NB4 (cell line): Measurements from ENCODE around the gene CERS1.

ENCODE experiments used
- MYC ChIP-seq: IDR thresholded peaks from 2 replicates; pipeline ENCODE4 v1.6.1; 2011; ENCODE audit warnings: low read depth, low read length
- POLR2A ChIP-seq: IDR thresholded peaks from 2 replicates; pipeline ENCODE4 v1.6.1; 2011; ENCODE audit warnings: mild to moderate bottlenecking; ENCODE audit not compliant: insufficient read length; ENCODE audit errors: extremely low read depth
- TF ChIP-seq, protein P1 (sequence below): IDR thresholded peaks from 2 replicates; pipeline ENCODE4 v1.6.1; 2011; ENCODE audit warnings: low read depth, low read length
- TF ChIP-seq, protein P2 (sequence below): IDR thresholded peaks from one replicate; pipeline ENCODE4 v1.5.1; 2012; ENCODE audit warnings: low read depth, low read length

DNA sequence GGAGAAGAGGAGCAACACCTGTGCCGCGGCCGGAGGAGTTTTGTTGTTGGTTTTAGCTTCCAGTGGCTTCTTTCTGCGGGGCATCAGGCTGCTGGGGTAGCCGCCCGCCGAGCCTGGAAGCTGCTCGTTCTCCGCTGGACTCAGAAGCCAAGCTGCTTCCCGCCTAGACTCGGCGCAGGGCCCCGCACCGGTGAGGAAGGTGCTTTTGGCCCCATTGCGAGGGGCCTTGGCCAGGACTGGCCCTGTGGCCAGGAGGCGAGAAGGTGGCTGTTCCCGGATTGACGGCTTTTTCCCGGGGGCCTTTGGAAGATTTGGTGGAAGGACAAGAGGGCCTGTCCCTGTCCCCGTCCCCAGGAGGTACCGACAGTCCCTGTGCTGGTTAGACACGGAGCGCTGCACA, 28.8 kb downstream of the CERS1 start:
- TF ChIP-seq, protein P1, sequence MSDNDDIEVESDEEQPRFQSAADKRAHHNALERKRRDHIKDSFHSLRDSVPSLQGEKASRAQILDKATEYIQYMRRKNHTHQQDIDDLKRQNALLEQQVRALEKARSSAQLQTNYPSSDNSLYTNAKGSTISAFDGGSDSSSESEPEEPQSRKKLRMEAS: no peak
- TF ChIP-seq, protein P2, sequence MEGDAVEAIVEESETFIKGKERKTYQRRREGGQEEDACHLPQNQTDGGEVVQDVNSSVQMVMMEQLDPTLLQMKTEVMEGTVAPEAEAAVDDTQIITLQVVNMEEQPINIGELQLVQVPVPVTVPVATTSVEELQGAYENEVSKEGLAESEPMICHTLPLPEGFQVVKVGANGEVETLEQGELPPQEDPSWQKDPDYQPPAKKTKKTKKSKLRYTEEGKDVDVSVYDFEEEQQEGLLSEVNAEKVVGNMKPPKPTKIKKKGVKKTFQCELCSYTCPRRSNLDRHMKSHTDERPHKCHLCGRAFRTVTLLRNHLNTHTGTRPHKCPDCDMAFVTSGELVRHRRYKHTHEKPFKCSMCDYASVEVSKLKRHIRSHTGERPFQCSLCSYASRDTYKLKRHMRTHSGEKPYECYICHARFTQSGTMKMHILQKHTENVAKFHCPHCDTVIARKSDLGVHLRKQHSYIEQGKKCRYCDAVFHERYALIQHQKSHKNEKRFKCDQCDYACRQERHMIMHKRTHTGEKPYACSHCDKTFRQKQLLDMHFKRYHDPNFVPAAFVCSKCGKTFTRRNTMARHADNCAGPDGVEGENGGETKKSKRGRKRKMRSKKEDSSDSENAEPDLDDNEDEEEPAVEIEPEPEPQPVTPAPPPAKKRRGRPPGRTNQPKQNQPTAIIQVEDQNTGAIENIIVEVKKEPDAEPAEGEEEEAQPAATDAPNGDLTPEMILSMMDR: no peak
- TF ChIP-seq POLR2A (no peak), MYC (no peak)
